ENCODE measurements around the gene SAMD14. TPM values are rescaled to one million over a fixed set of nuclear protein-coding genes. Genes with fewer than 3 reads are reported as not detected.

The SAMD14 gene
- total RNA-seq, result 21.5 TPM
- long read RNA-seq, full-length matches to known transcripts, result 28 of 50 reads
- long read RNA-seq, partial matches to known transcripts, result 10 of 50 reads
- long read RNA-seq, other reads (novel, unspliced or antisense), result 12 of 50 reads

DNA sequence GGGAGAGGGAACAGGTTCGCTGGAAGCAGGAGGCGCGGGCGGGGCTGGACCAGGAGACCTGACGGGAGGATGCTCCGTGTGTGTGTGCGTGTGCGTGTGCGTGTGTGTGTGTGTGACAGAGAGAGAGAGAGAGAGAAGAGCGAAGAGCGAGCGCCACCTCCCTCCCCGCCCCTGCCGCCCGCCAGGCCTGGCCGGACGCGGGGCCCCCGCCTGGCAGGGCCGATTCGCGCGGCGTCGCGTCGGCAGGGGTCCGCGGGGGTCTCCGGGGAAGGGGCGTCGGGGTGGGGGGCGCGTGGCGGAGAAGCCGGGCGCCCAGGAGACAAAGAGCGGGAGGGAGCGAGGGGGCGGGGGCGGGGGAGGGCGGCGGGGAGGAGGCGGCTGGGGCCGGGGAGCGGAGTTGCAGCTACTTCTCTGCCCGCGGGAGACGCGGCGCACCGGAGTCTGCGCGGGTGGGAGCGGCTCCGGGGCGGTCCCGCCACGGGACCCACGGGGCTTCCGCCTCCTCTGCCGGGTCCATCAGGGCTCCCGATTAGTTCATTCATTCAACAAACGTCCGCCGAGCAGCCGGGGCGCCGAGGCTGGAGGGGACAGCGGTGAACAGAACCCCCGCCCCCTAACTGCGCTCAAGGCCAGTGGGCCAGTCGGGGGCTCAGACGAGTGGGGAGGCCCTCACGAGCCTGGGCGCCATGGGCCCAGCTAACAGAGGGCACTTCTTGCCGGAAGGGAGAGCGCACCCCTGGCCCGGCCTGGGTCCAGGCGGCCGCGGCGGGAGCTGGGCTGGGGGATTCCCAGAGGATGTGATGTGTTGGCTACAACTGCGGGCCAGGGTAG lies at the start of gene SAMD14:
Gene SAMD14 (minus strand): TSS at position 433 of the 831 bp plus-strand sequence. CDS start 5,201 bp downstream, outside the sequence.
- Histone ChIP-seq H3K4me3 (peak within 1 kb of the TSS; percentile 37), H3K9me3 (no peaks in the 10 kb centered on the region), H3K4me1 (peaks cover 18% of the 10 kb centered on the region), H3K27ac (peak within 1 kb of the TSS; percentile 36), H3K36me3 (peaks cover 6% of the 10 kb centered on the region), H3K27me3 (peaks cover 5% of the 10 kb centered on the region)
- intact Hi-C loops (cut with DNase I), result no loop called here
- TF ChIP-seq CTCF (IDR thresholded peaks at IDR 0.05), result no peak
- ATAC-seq (peak; percentile 55), DNase-seq (peak; percentile 69)

- peak; percentile 61 for TF ChIP-seq CTCF (IDR thresholded peaks at IDR 0.05)
- ATAC-seq (peak; percentile 92), DNase-seq (peak; percentile 88)
- no peaks in the 10 kb centered on the region for H3K9me3 ChIP-seq
- peak overlapping the region; percentile 70 for H3K27ac ChIP-seq
- H3K4me1 ChIP-seq, result peaks cover 20% of the 10 kb centered on the region
- intact Hi-C loops (cut with DNase I), result no loop called here
- no peaks in the 10 kb centered on the region for H3K36me3 ChIP-seq
- H3K4me3 ChIP-seq, result peak overlapping the region; percentile 10
- H3K27me3 ChIP-seq, result no peaks in the 10 kb centered on the region
Measured at GRCh38 chr17:50177983-50178834, 48.2 kb upstream of the SAMD14 start.

DNA sequence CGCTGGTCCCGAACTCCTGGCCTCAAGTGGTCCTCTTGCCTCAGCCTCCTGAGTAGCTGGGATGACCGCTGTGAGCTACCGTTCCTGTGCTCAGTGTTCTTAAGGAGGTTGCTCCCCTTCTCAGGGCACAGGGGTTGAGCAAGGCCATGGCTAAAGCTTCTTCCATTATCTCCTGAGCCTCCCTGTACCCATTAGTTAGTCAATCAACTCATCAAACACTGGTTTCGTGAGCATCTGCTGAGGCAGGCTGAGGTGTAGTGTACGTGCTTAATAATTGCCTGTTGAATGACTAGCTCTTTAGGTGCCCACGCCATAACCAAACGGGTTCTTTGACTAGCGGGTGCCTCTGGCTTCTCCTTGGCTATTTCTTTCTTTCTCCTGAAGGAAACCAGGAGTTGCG lies 47.5 kb upstream of the SAMD14 start:
- no peak for ATAC-seq
- H3K4me3 ChIP-seq, result no peak overlapping the region
- TF ChIP-seq CTCF (IDR thresholded peaks at IDR 0.05), result no peak
- no peaks in the 10 kb centered on the region for H3K9me3 ChIP-seq
- H3K4me1 ChIP-seq, result peaks cover 20% of the 10 kb centered on the region
- H3K27ac ChIP-seq, result peak overlapping the region; percentile 70
- intact Hi-C loops (cut with DNase I), result no loop called here
- no peaks in the 10 kb centered on the region for H3K36me3 ChIP-seq
- DNase-seq, result no peak
- no peaks in the 10 kb centered on the region for H3K27me3 ChIP-seq

GRCh38 chr17:50176559-50177357 lies 46.8 kb upstream of the SAMD14 start:
- Histone ChIP-seq H3K4me3 (no peak overlapping the region), H3K27me3 (no peaks in the 10 kb centered on the region), H3K36me3 (no peaks in the 10 kb centered on the region), H3K9me3 (no peaks in the 10 kb centered on the region), H3K27ac (no peak overlapping the region), H3K4me1 (peaks cover 20% of the 10 kb centered on the region)
- TF ChIP-seq CTCF (IDR thresholded peaks at IDR 0.05), result no peak
- intact Hi-C loops (cut with DNase I), result no loop called here
- DNase-seq (no peak), ATAC-seq (no peak)
